Measurements from ENCODE around the gene SEC62. TPM values are rescaled to one million over a fixed set of nuclear protein-coding genes. Genes with fewer than 3 reads are reported as not detected.

SEC62 gene
- total RNA-seq, 2 donors from 2014 or later, result 50.4 to 54.0 TPM

DNA sequence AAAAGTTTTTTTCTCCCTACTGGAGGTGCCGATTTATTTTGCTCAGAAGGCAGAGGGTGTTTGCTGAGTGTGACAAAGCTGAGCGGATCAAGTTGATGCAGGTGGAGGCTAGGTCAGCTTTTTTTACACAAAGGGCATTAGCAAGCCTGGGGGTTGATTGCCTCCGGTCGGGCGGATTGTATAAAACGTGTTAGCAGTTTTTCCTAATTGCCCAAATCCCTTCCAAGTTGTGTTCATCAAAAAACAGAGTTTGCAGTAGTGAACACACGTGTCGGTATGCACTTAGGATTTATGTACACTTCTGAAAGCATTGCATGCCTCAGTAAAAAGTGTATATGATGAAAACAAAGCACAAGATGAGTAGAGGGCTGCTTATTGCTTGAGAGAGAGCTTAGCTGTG lies 73.8 kb downstream of the SEC62 start:
- Histone ChIP-seq H3K9me3 (no peaks in the 10 kb centered on the region), H3K4me3 (peak overlapping the region in 1 of 2 donors; percentile 22), H3K36me3 (no peaks in the 10 kb centered on the region), H3K4me1 (replicated peaks) (peaks cover under 1% of the 10 kb centered on the region), H3K27me3 (replicated peaks; ENCODE audit: insufficient read depth) (no peaks in the 10 kb centered on the region), H3K27ac (peak overlapping the region in 1 of 2 donors; percentile 82)
- DNase-seq (ENCODE audit: low spot score), result no peak
- TF ChIP-seq POLR2AphosphoS5 (IDR thresholded peaks at IDR 0.05) (no peak), POLR2A (IDR thresholded peaks at IDR 0.05) (no peak)
- TF ChIP-seq, protein P1, sequence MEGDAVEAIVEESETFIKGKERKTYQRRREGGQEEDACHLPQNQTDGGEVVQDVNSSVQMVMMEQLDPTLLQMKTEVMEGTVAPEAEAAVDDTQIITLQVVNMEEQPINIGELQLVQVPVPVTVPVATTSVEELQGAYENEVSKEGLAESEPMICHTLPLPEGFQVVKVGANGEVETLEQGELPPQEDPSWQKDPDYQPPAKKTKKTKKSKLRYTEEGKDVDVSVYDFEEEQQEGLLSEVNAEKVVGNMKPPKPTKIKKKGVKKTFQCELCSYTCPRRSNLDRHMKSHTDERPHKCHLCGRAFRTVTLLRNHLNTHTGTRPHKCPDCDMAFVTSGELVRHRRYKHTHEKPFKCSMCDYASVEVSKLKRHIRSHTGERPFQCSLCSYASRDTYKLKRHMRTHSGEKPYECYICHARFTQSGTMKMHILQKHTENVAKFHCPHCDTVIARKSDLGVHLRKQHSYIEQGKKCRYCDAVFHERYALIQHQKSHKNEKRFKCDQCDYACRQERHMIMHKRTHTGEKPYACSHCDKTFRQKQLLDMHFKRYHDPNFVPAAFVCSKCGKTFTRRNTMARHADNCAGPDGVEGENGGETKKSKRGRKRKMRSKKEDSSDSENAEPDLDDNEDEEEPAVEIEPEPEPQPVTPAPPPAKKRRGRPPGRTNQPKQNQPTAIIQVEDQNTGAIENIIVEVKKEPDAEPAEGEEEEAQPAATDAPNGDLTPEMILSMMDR (IDR thresholded peaks at IDR 0.05), result no peak
- 21% methylated on average over 8 of the region's 8 CpGs for WGBS
- intact Hi-C loops (cut with DNase I), result no loop called here

GRCh38 chr3:170043506-170043905 lies 76.9 kb downstream of the SEC62 start:
- intact Hi-C loops (cut with DNase I), result no loop called here
- no peak for DNase-seq (ENCODE audit: low spot score)
- no peaks in the 10 kb centered on the region for H3K9me3 ChIP-seq
- WGBS, result 82% methylated on average over 7 of the region's 7 CpGs
- no peaks in the 10 kb centered on the region for H3K27me3 ChIP-seq (replicated peaks; ENCODE audit: insufficient read depth)
- no peak overlapping the region for H3K27ac ChIP-seq
- H3K4me3 ChIP-seq, result no peak overlapping the region
- peaks cover 8% of the 10 kb centered on the region for H3K4me1 ChIP-seq (replicated peaks)
- no peaks in the 10 kb centered on the region for H3K36me3 ChIP-seq
- TF ChIP-seq POLR2A (IDR thresholded peaks at IDR 0.05), result no peak
- no peak for TF ChIP-seq POLR2AphosphoS5 (IDR thresholded peaks at IDR 0.05)
- TF ChIP-seq, protein P1 (IDR thresholded peaks at IDR 0.05), result no peak

GRCh38 chr3:170044271-170044670 lies 77.7 kb downstream of the SEC62 start:
- WGBS, result 85% methylated on average over 8 of the region's 8 CpGs
- no peaks in the 10 kb centered on the region for H3K27me3 ChIP-seq (replicated peaks; ENCODE audit: insufficient read depth)
- TF ChIP-seq, protein P1 (IDR thresholded peaks at IDR 0.05), result no peak
- TF ChIP-seq POLR2A (IDR thresholded peaks at IDR 0.05) (no peak), POLR2AphosphoS5 (IDR thresholded peaks at IDR 0.05) (no peak)
- H3K4me3 ChIP-seq, result no peak overlapping the region
- intact Hi-C loops (cut with DNase I), result no loop called here
- H3K4me1 ChIP-seq (replicated peaks), result peaks cover 8% of the 10 kb centered on the region
- no peaks in the 10 kb centered on the region for H3K36me3 ChIP-seq
- no peak for DNase-seq (ENCODE audit: low spot score)
- no peaks in the 10 kb centered on the region for H3K9me3 ChIP-seq
- H3K27ac ChIP-seq, result peak overlapping the region; percentile 79 to 86

DNA sequence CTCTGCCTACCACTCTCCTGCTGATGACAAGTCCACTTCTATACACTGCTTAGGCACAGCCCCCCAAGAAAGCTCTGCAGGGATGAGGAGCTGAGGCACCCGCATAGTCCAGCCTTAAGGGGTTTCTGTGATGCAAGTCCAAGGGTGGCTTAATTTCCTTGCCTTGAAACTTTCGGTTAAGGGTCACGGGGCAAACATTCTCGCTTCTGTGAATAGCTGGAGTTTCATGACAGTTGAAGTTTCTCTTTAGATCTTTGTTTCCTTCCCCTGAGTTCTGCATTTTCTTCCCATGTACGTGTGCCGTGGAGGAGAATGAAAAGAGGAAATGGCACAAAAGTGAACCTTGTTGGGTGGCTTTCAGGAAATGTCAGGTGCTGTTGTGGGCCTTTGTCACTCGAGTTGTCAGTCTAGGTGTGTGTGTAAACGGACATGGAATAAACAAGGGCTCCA lies 78.2 kb downstream of the SEC62 start:
- intact Hi-C loops (cut with DNase I), result no loop called here
- peak overlapping the region; percentile 79 to 86 for H3K27ac ChIP-seq
- TF ChIP-seq POLR2AphosphoS5 (IDR thresholded peaks at IDR 0.05) (peak; percentile 14), POLR2A (IDR thresholded peaks at IDR 0.05) (no peak)
- no peaks in the 10 kb centered on the region for H3K36me3 ChIP-seq
- H3K9me3 ChIP-seq, result no peaks in the 10 kb centered on the region
- H3K27me3 ChIP-seq (replicated peaks; ENCODE audit: insufficient read depth), result no peaks in the 10 kb centered on the region
- 66% methylated on average over 8 of the region's 8 CpGs for WGBS
- no peak for DNase-seq (ENCODE audit: low spot score)
- H3K4me1 ChIP-seq (replicated peaks), result peaks cover 8% of the 10 kb centered on the region
- no peak overlapping the region for H3K4me3 ChIP-seq

GRCh38 chr3:170046269-170047132 lies 79.9 kb downstream of the SEC62 start:
- peaks cover 8% of the 10 kb centered on the region for H3K4me1 ChIP-seq (replicated peaks)
- WGBS, result 41% methylated on average over 5 of the region's 5 CpGs

More at GRCh38 chr3:170046269-170047132, 79.9 kb downstream of the SEC62 start:
- intact Hi-C loops (cut with DNase I), result no loop called here
- peak; percentile 29 for DNase-seq (ENCODE audit: low spot score)
- Histone ChIP-seq H3K4me3 (no peak overlapping the region), H3K36me3 (no peaks in the 10 kb centered on the region), H3K27ac (peak overlapping the region; percentile 79 to 86), H3K27me3 (replicated peaks; ENCODE audit: insufficient read depth) (no peaks in the 10 kb centered on the region), H3K9me3 (no peaks in the 10 kb centered on the region)
- peak; percentile 51 for TF ChIP-seq POLR2AphosphoS5 (IDR thresholded peaks at IDR 0.05)
- TF ChIP-seq, protein P1 (IDR thresholded peaks at IDR 0.05), result no peak

Measured in prostate gland (tissue), 2 donors.